K562 (cell line): ENCODE measurements around the gene GLB1L. TPM values are rescaled to one million over a fixed set of nuclear protein-coding genes. Genes with fewer than 3 reads are reported as not detected.

Experiments
- CREM ChIP-seq: IDR thresholded peaks from 2 replicates; pipeline ENCODE4 v1.6.1; 2014; ENCODE audit warnings: antibody characterized with exemption, low read depth
- EGR1 ChIP-seq: fragments of 450-650 bp; conservative IDR thresholded peaks from 2 replicates; pipeline ENCODE4 v1.6.1; 2017; ENCODE audit warnings: mild to moderate bottlenecking
- ELF4 ChIP-seq: fragments of 450-650 bp; formaldehyde crosslinking; IDR thresholded peaks from 2 replicates; pipeline ENCODE4 v1.4.0; 2022; ENCODE audit warnings: missing genetic modification characterization
- HNRNPL ChIP-seq: fragments of 200-400 bp; formaldehyde crosslinking; IDR thresholded peaks from 2 replicates; pipeline ENCODE4 v1.6.1; 2017; ENCODE audit warnings: low read depth, mild to moderate bottlenecking, low read length
- ILK ChIP-seq: fragments of 450-650 bp; IDR thresholded peaks from 2 replicates; pipeline ENCODE4 v1.6.1; 2016; ENCODE audit warnings: missing genetic modification characterization, low read depth, mild to moderate bottlenecking, missing compliant biosample characterization, moderate library complexity, borderline replicate concordance
- JUND ChIP-seq, 2 experiments: IDR thresholded peaks; 2 replicates in 1 of 2; 3 replicates in 1 of 2; pipeline ENCODE4 v1.6.1; 2011; ENCODE audit warnings: borderline replicate concordance in 2 of 2, low read depth in 2 of 2, low read length in 2 of 2, improper control_type of control experiment in 1 of 2, missing biosample characterization in 1 of 2, missing genetic modification characterization in 1 of 2, missing genetic modification reagents in 1 of 2
- NUFIP1 ChIP-seq: fragments of 450-650 bp; IDR thresholded peaks from 2 replicates; pipeline ENCODE4 v1.6.1; 2018; ENCODE audit not compliant: partially characterized antibody
- PRPF4 ChIP-seq: fragments of 200-400 bp; formaldehyde crosslinking; IDR thresholded peaks from one replicate; pipeline ENCODE4 v1.6.1; 2017; ENCODE audit warnings: low read length, low read depth, mild to moderate bottlenecking; ENCODE audit not compliant: insufficient read depth, poor library complexity, severe bottlenecking
- RBFOX2 ChIP-seq: fragments of 200-400 bp; formaldehyde crosslinking; IDR thresholded peaks from 2 replicates; pipeline ENCODE4 v1.6.1; 2017; ENCODE audit warnings: low read depth, mild to moderate bottlenecking, low read length, moderate library complexity
- SMARCA4 ChIP-seq: fragments of 450-650 bp; IDR thresholded peaks from 2 replicates; pipeline ENCODE4 v1.6.1; 2016
- SRF ChIP-seq, 2 experiments: fragments of 250-450, 450-650 bp in 1 of 2; sonication (Bioruptor Pico) in 1 of 2; sonication (generic) in 1 of 2; formaldehyde crosslinking; IDR thresholded peaks; 2 replicates each; pipeline versions ENCODE4 v1.5.0 to v1.5.1; 2020 to 2022; ENCODE audit warnings: mild to moderate bottlenecking in 1 of 2, missing genetic modification reagents in 1 of 2
- TCF7L2 ChIP-seq: fragments of 150-350 bp; IDR thresholded peaks from 2 replicates; pipeline ENCODE4 v1.6.1; 2016; ENCODE audit warnings: low read depth, mild to moderate bottlenecking, low read length, moderate library complexity
- ZNF445 ChIP-seq: fragments of 250-450 bp; sonication (Bioruptor Pico); IDR thresholded peaks from 2 replicates; pipeline ENCODE4 v1.4.0; 2020; ENCODE audit warnings: low read depth, mild to moderate bottlenecking, moderate library complexity
- ZNF668 ChIP-seq: fragments of 250-450 bp; sonication (Bioruptor Pico); IDR thresholded peaks from 2 replicates; pipeline ENCODE4 v1.8.0; 2022; ENCODE audit warnings: mild to moderate bottlenecking, inconsistent platforms
- polyA plus RNA-seq, 8 experiments: library from polyadenylated mRNA; depleted of rRNA in 4 of 8; stranded (reverse) in 5 of 8; unstranded in 3 of 8; fragments of >200 nt; fragmentation: Nextera tagmentation in 2 of 8; fragmentation: Illumina TruSeq in 1 of 8; extraction: Ambion mirVana in 2 of 8; extraction: Trizol in 1 of 8; gene quantifications; 2 replicates each; pipeline versions ENCODE4 v1.2.1 to v1.2.3, GENCODE V29; 2011 to 2014; ENCODE audit warnings: inconsistent platforms in 1 of 8, missing spikeins in 1 of 8
- total RNA-seq, 7 experiments: library from RNA; depleted of rRNA in 6 of 7; stranded (reverse); fragments of >200 nt in 6 of 7; fragmentation: Illumina TruSeq in 2 of 7; extraction: Trizol in 2 of 7; gene quantifications; 2 replicates each; pipeline versions ENCODE4 v1.2.1 to v1.2.3, GENCODE V29; 2011 to 2021; ENCODE audit warnings: low replicate concordance in 1 of 7
- TF ChIP-seq, protein P1 (sequence below): fragments of 450-650 bp; IDR thresholded peaks from 2 replicates; pipeline ENCODE4 v1.6.1; 2017; ENCODE audit warnings: antibody characterized with exemption, mild to moderate bottlenecking
- TF ChIP-seq, protein P2 (sequence below): sonication (generic); formaldehyde crosslinking; IDR thresholded peaks from 2 replicates; pipeline ENCODE4 v1.5.0; 2020; ENCODE audit warnings: missing genetic modification reagents
- TF ChIP-seq, protein P3 (sequence below): fragments of 450-650 bp; formaldehyde crosslinking; IDR thresholded peaks from 2 replicates; pipeline ENCODE4 v1.4.0; 2020; ENCODE audit warnings: mild to moderate bottlenecking, moderate library complexity

GLB1L gene
- total and polyA plus RNA-seq, 9 of the 15 experiments (the other 6 are each of a cell fraction or from before 2014, with no cell fraction given), result 0.42 to 2.9 (median 2.5) TPM

DNA sequence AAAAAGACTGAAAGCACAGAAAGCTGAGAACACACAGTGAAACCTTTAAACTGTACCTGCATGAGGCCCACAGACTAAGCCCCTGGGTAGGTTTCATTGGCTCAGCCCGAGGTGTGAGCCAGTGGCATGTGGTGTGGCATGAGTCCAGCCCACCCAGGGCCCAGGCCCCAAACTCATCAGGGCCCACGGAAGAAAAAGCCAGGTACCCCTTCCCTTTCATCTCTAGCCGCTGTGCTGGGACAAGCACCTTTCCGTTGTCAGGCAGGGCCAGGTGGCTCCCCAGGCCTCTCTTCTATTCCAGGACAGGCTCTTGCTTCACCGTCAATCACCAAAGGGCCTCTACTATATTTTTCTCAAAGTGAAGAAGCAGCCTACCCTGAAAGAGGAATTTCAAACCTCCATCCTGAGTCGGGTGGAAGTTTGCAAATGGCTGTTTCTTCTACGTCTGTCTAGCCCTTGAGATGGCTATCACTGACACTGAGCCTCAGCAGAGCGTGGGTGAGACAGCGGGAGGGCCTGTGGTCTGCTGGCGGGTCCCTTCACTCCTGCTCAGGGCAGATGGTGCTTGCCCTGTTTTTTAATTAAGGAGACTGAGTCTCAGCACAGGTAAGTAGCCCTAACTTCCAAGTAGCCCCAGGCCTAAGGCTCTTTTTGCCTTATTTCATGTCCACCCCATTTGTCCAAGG, 42.5 kb upstream of the GLB1L start (continued):
- TF ChIP-seq, protein P1, sequence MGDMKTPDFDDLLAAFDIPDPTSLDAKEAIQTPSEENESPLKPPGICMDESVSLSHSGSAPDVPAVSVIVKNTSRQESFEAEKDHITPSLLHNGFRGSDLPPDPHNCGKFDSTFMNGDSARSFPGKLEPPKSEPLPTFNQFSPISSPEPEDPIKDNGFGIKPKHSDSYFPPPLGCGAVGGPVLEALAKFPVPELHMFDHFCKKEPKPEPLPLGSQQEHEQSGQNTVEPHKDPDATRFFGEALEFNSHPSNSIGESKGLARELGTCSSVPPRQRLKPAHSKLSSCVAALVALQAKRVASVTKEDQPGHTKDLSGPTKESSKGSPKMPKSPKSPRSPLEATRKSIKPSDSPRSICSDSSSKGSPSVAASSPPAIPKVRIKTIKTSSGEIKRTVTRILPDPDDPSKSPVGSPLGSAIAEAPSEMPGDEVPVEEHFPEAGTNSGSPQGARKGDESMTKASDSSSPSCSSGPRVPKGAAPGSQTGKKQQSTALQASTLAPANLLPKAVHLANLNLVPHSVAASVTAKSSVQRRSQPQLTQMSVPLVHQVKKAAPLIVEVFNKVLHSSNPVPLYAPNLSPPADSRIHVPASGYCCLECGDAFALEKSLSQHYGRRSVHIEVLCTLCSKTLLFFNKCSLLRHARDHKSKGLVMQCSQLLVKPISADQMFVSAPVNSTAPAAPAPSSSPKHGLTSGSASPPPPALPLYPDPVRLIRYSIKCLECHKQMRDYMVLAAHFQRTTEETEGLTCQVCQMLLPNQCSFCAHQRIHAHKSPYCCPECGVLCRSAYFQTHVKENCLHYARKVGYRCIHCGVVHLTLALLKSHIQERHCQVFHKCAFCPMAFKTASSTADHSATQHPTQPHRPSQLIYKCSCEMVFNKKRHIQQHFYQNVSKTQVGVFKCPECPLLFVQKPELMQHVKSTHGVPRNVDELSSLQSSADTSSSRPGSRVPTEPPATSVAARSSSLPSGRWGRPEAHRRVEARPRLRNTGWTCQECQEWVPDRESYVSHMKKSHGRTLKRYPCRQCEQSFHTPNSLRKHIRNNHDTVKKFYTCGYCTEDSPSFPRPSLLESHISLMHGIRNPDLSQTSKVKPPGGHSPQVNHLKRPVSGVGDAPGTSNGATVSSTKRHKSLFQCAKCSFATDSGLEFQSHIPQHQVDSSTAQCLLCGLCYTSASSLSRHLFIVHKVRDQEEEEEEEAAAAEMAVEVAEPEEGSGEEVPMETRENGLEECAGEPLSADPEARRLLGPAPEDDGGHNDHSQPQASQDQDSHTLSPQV, result peak; percentile 80; the same call in 1 of the 2 replicates
- TF ChIP-seq SRF (CRISPR knock-in tag; IDR thresholded peaks at IDR 0.05), result no peak
- TF ChIP-seq NUFIP1, result no peak
- no peak for TF ChIP-seq ZNF668 (CRISPR knock-in tag)
- TF ChIP-seq PRPF4, result no peak
- no peak for TF ChIP-seq JUND (IDR thresholded peaks at IDR 0.05; ENCODE audit: borderline replicate concordance, low read depth, low read length)
- peak; percentile 28; the same call in 1 of the 3 replicates for TF ChIP-seq JUND (tag; IDR thresholded peaks at IDR 0.05; ENCODE audit: borderline replicate concordance, low read depth, low read length)
- TF ChIP-seq EGR1, result peak; percentile 80
- TF ChIP-seq TCF7L2, result no peak
- TF ChIP-seq RBFOX2, result no peak
- TF ChIP-seq HNRNPL, result no peak
- TF ChIP-seq ZNF445, result no peak
- TF ChIP-seq ILK (tag), result no peak
- 0 out of 2 replicates have a peak, but pooled peaks have one; percentile 13 for TF ChIP-seq SMARCA4
- TF ChIP-seq, protein P2, sequence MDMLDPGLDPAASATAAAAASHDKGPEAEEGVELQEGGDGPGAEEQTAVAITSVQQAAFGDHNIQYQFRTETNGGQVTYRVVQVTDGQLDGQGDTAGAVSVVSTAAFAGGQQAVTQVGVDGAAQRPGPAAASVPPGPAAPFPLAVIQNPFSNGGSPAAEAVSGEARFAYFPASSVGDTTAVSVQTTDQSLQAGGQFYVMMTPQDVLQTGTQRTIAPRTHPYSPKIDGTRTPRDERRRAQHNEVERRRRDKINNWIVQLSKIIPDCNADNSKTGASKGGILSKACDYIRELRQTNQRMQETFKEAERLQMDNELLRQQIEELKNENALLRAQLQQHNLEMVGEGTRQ (CRISPR knock-in tag), result no peak
- TF ChIP-seq ELF4 (CRISPR knock-in tag), result no peak
- peak; percentile 56 for TF ChIP-seq CREM
- TF ChIP-seq, protein P3, sequence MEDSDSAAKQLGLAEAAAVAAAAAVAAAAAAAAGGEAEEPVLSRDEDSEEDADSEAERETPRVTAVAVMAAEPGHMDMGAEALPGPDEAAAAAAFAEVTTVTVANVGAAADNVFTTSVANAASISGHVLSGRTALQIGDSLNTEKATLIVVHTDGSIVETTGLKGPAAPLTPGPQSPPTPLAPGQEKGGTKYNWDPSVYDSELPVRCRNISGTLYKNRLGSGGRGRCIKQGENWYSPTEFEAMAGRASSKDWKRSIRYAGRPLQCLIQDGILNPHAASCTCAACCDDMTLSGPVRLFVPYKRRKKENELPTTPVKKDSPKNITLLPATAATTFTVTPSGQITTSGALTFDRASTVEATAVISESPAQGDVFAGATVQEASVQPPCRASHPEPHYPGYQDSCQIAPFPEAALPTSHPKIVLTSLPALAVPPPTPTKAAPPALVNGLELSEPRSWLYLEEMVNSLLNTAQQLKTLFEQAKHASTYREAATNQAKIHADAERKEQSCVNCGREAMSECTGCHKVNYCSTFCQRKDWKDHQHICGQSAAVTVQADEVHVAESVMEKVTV, result no peak
